Keratinocyte (primary cell): Measurements from ENCODE around the gene PWWP2B. TPM values are rescaled to one million over a fixed set of nuclear protein-coding genes. Genes with fewer than 3 reads are reported as not detected.

Experiments
- DNase-seq: peaks from one replicate; pipeline ENCODE4 v3.0.0-alpha.2; 2011; ENCODE audit warnings: low read depth, missing footprints, low spot score
- FAIRE-seq: peaks from 2 replicates; lab custom pipeline; 2011; peaks lifted over from hg19 to GRCh38; lab: Jason Lieb, UNC
- H2AFZ ChIP-seq: 2 replicates; pipeline ENCODE4 v1.6.0; 2012; ENCODE audit warnings: low read length, control low read depth, inconsistent platforms; ENCODE audit not compliant: control insufficient read depth
- H3K27ac ChIP-seq: 2 replicates; pipeline ENCODE4 v1.5.1; 2011; ENCODE audit warnings: low read length; ENCODE audit not compliant: control insufficient read depth, insufficient read depth
- H3K27me3 ChIP-seq: 3 replicates; pipeline ENCODE4 v1.6.0; 2011; ENCODE audit warnings: low read length; ENCODE audit not compliant: control insufficient read depth, insufficient read depth; ENCODE audit errors: extremely low read depth
- H3K36me3 ChIP-seq, 2 experiments: 2 replicates in 1 of 2; 3 replicates in 1 of 2; pipeline ENCODE4 v1.5.1; 2011; ENCODE audit warnings: low read length in 2 of 2, mild to moderate bottlenecking in 1 of 2; ENCODE audit not compliant: control insufficient read depth in 2 of 2, insufficient read depth in 2 of 2; ENCODE audit errors: extremely low read depth in 1 of 2
- H3K4me1 ChIP-seq: 3 replicates; pipeline ENCODE4 v1.5.1; 2011; ENCODE audit warnings: low read length; ENCODE audit not compliant: control insufficient read depth, insufficient read depth; ENCODE audit errors: extremely low read depth
- H3K4me2 ChIP-seq: 3 replicates; pipeline ENCODE4 v1.6.0; 2011; ENCODE audit warnings: low read depth, low read length; ENCODE audit not compliant: control insufficient read depth, insufficient read depth; ENCODE audit errors: extremely low read depth
- H3K4me3 ChIP-seq, 3 experiments: fragments of 200-600 bp in 1 of 3; sonication (generic) in 1 of 3; 2 replicates in 2 of 3; 3 replicates in 1 of 3; pipeline ENCODE4 v1.5.1; 2011 to 2016; ENCODE audit warnings: low read length in 3 of 3, mild to moderate bottlenecking in 3 of 3, control low read depth in 2 of 3, inconsistent platforms in 1 of 3, low read depth in 1 of 3, mixed read lengths in 1 of 3, mixed run types in 1 of 3, moderate library complexity in 1 of 3; ENCODE audit not compliant: control insufficient read depth in 2 of 3, insufficient read depth in 2 of 3; ENCODE audit errors: extremely low read depth in 1 of 3
- H3K79me2 ChIP-seq: 2 replicates; pipeline ENCODE4 v1.6.0; 2012; ENCODE audit warnings: low read length; ENCODE audit not compliant: control insufficient read depth, insufficient read depth
- H3K9ac ChIP-seq: 3 replicates; pipeline ENCODE4 v1.6.0; 2011; ENCODE audit warnings: low read length; ENCODE audit not compliant: control insufficient read depth, insufficient read depth; ENCODE audit errors: extremely low read depth
- H3K9me1 ChIP-seq: 3 replicates; pipeline ENCODE4 v1.6.0; 2011; ENCODE audit warnings: low read length; ENCODE audit not compliant: control insufficient read depth, insufficient read depth; ENCODE audit errors: extremely low read depth
- H3K9me3 ChIP-seq: 2 replicates; pipeline ENCODE4 v1.5.1; 2012; ENCODE audit warnings: low read depth, low read length; ENCODE audit not compliant: control insufficient read depth
- H4K20me1 ChIP-seq: 3 replicates; pipeline ENCODE4 v1.6.0; 2011; ENCODE audit warnings: low read length; ENCODE audit not compliant: control insufficient read depth, insufficient read depth; ENCODE audit errors: extremely low read depth
- CTCF ChIP-seq, 3 experiments: IDR thresholded peaks in 1 of 3; conservative IDR thresholded peaks in 1 of 3; optimal IDR thresholded peaks in 1 of 3; 2 replicates in 2 of 3; 3 replicates in 1 of 3; pipeline versions ENCODE3 to v1.5.1; 2011; ENCODE audit warnings: low read length in 3 of 3, mild to moderate bottlenecking in 3 of 3, moderate library complexity in 2 of 3, control low read depth in 1 of 3, inconsistent platforms in 1 of 3; ENCODE audit not compliant: insufficient read depth in 2 of 3; ENCODE audit errors: extremely low read depth in 1 of 3
- EZH2 ChIP-seq: IDR thresholded peaks from one replicate; pipeline ENCODE4 v1.6.1; 2012; ENCODE audit warnings: inconsistent platforms, mild to moderate bottlenecking, low read length, moderate library complexity
- dilution Hi-C: fragments of 300-500 bp; cut with MboI; formaldehyde crosslinking; loops from one replicate; pipeline ENCODE4 v1.7.0; 2020; ENCODE audit warnings: low sequenced_read_pairs; ENCODE audit not compliant: extremely low pct_ligation_motif_present
- polyA plus RNA-seq, 5 experiments: library from polyadenylated mRNA; depleted of rRNA in 3 of 5; stranded (reverse) in 3 of 5; stranded (forward) in 1 of 5; unstranded in 1 of 5; fragments of >200 nt; gene quantifications; 1 replicate in 1 of 5; 2 replicates in 3 of 5; 3 replicates in 1 of 5; pipeline versions ENCODE4 v1.2.1 to v1.2.3, GENCODE V29; 2011 to 2012; ENCODE audit warnings: missing spikeins in 2 of 5, low read depth in 1 of 5, low replicate concordance in 1 of 5

Gene PWWP2B
- polyA plus RNA-seq, 1 donor (not counting 4 experiments of a cell fraction or from before 2014, with no cell fraction given) = 3.1 TPM

- dilution Hi-C loops = no loop called here
These were observed 3.1 kb downstream of the PWWP2B start for GRCh38 chr10:132400041-132400546.

GRCh38 chr10:132400547-132401151 lies 3.6 kb downstream of the PWWP2B start:
- peaks cover 3 to 8% of the 10 kb centered on the region in 2 experiments for H3K36me3 ChIP-seq
- dilution Hi-C loops = no loop called here
- H2AFZ ChIP-seq = no peak overlapping the region
- no peak overlapping the region for H3K4me2 ChIP-seq
- FAIRE-seq = no peak
- TF ChIP-seq EZH2 (no peak), CTCF (optimal IDR thresholded peaks at IDR 0.05 in 1 of 3, IDR thresholded peaks at IDR 0.05 in 1 of 3, conservative IDR thresholded peaks at IDR 0.05 in 1 of 3; ENCODE audit: extremely low read depth in 1 of 3, insufficient read depth in 2 of 3, low read length in 3 of 3) (no peak)
- no peak for DNase-seq
- no peaks in the 10 kb centered on the region for H3K27me3 ChIP-seq
- H3K9me3 ChIP-seq = no peaks in the 10 kb centered on the region
- peaks cover 3% of the 10 kb centered on the region for H4K20me1 ChIP-seq
- H3K9ac ChIP-seq = no peak overlapping the region
- H3K9me1 ChIP-seq = no peaks in the 10 kb centered on the region
- H3K27ac ChIP-seq = no peak overlapping the region
- no peak overlapping the region for H3K4me3 ChIP-seq
- H3K79me2 ChIP-seq = peaks cover 41% of the 10 kb centered on the region
- H3K4me1 ChIP-seq = peaks cover 19% of the 10 kb centered on the region

More at GRCh38 chr10:132400041-132400546, 3.1 kb downstream of the PWWP2B start:
- peaks cover 41% of the 10 kb centered on the region for H3K79me2 ChIP-seq
- H3K9me3 ChIP-seq = no peaks in the 10 kb centered on the region
- no peak for DNase-seq
- H3K4me1 ChIP-seq = peaks cover 19% of the 10 kb centered on the region
- peaks cover 3% of the 10 kb centered on the region for H4K20me1 ChIP-seq
- no peak overlapping the region for H3K4me2 ChIP-seq
- H3K27ac ChIP-seq = no peak overlapping the region
- H3K27me3 ChIP-seq = no peaks in the 10 kb centered on the region
- H3K4me3 ChIP-seq = no peak overlapping the region
- no peaks in the 10 kb centered on the region for H3K9me1 ChIP-seq
- H3K36me3 ChIP-seq = peaks cover 0 to 5% of the 10 kb centered on the region in 2 experiments
- no peak for FAIRE-seq
- TF ChIP-seq EZH2 (no peak), CTCF (optimal IDR thresholded peaks at IDR 0.05 in 1 of 3, IDR thresholded peaks at IDR 0.05 in 1 of 3, conservative IDR thresholded peaks at IDR 0.05 in 1 of 3; ENCODE audit: extremely low read depth in 1 of 3, insufficient read depth in 2 of 3, low read length in 3 of 3) (peak in 1 of 3 experiments; percentile 12)
- H3K9ac ChIP-seq = no peak overlapping the region
- no peak overlapping the region for H2AFZ ChIP-seq
